GM18867 (cell line): ENCODE measurements around the gene FSD1.
"Not testable (repeated sequence)": the region's sequence is repeated elsewhere in the genome, so short reads cannot be mapped to it uniquely, and the experiment has no call there.

Experiments used
- ATAC-seq: cut with Tn5 transposase; IDR thresholded peaks from one replicate; pipeline ENCODE4 v1.9.1; 2021; ENCODE audit warnings: mild to moderate bottlenecking, moderate library complexity; ENCODE audit not compliant: unreplicated experiment

FSD1 gene

GRCh38 chr19:4284176-4284958, 20.0 kb upstream of the FSD1 start:
- ATAC-seq, result no peak

- no peak for ATAC-seq
These were observed 19.4 kb upstream of the FSD1 start for GRCh38 chr19:4284974-4285373.

- not testable (repeated sequence) for ATAC-seq
These were observed 18.3 kb upstream of the FSD1 start for GRCh38 chr19:4286141-4286540.

GRCh38 chr19:4288091-4288777, 16.2 kb upstream of the FSD1 start:
- ATAC-seq, result no peak

- no peak for ATAC-seq
These were observed 13.1 kb upstream of the FSD1 start for GRCh38 chr19:4291184-4291732.

GRCh38 chr19:4292515-4292914, 11.9 kb upstream of the FSD1 start:
- ATAC-seq, result no peak

- no peak for ATAC-seq
These were observed 10.0 kb upstream of the FSD1 start for GRCh38 chr19:4294389-4294788.

GRCh38 chr19:4295972-4296771, 8.2 kb upstream of the FSD1 start:
- no peak for ATAC-seq

- ATAC-seq, result no peak
These were observed 6.2 kb upstream of the FSD1 start for GRCh38 chr19:4297901-4298809.

- ATAC-seq, result no peak
These were observed 5.4 kb upstream of the FSD1 start for GRCh38 chr19:4298810-4299550.

- ATAC-seq, result no peak
These were observed 3.8 kb upstream of the FSD1 start for GRCh38 chr19:4300589-4300988.

- ATAC-seq, result no peak
These were observed 2.7 kb upstream of the FSD1 start for GRCh38 chr19:4301590-4302242.

- no peak for ATAC-seq
These were observed 2.2 kb upstream of the FSD1 start, which contains the start of gene TMIGD2 for GRCh38 chr19:4302243-4302640. TSS of gene TMIGD2 (minus strand) at chr19:4302389. CDS start at chr19:4302385, 4 bp downstream.

GRCh38 chr19:4303819-4304537, 420 bp upstream of the FSD1 start:
- no peak for ATAC-seq

- no peak for ATAC-seq
These were observed 837 bp downstream of the FSD1 start for GRCh38 chr19:4305257-4305612.

GRCh38 chr19:4305659-4306058, 1.3 kb downstream of the FSD1 start:
- no peak for ATAC-seq

GRCh38 chr19:4310247-4311121, 6.1 kb downstream of the FSD1 start:
- no peak for ATAC-seq
